ENCODE data around the gene FAM177A1.

GRCh38 chr14:34999500-34999899, 46.6 kb upstream of the FAM177A1 start:
- TF ChIP-seq MAX (CRISPR knock-in tag; IDR thresholded peaks at IDR 0.05) (no peak), CTCF (IDR thresholded peaks at IDR 0.05 in 2 of 3, conservative IDR thresholded peaks at IDR 0.05 in 1 of 3; ENCODE audit: insufficient read depth in 2 of 3, low read depth in 1 of 3, low read length in 3 of 3) (no peak)

All from K562 (cell line).